ENCODE data around the gene RBBP8. TPM values are rescaled to one million over a fixed set of nuclear protein-coding genes. Genes with fewer than 3 reads are reported as not detected.

The RBBP8 gene
- total RNA-seq, 1 experiment from 2014 or later = 65.2 TPM

- Mint-ChIP-seq H3K27me3 (ENCODE audit: low read depth) (no peaks in the 10 kb centered on the region), H3K27ac (no peak overlapping the region), H3K36me3 (ENCODE audit: insufficient read depth in 1 of 3, low read depth in 3 of 3) (peaks cover 3 to 40% (median 14%) of the 10 kb centered on the region in 3 experiments; a peak in 6 of 7 replicates), H3K4me3 (no peak overlapping the region), H3K4me1 (no peaks in the 10 kb centered on the region), H3K9me3 (no peaks in the 10 kb centered on the region)
- H3K18ac ChIP-seq (ENCODE audit: insufficient read length, low read depth, low read length) = no peak overlapping the region
- H3K9ac ChIP-seq (ENCODE audit: extremely low read depth, insufficient read length, low read length) = no peak overlapping the region
- H2BK5ac ChIP-seq (ENCODE audit: insufficient read length, low read length) = no peak overlapping the region
- H3K9me3 ChIP-seq (ENCODE audit: control insufficient read depth, low read depth, low read length) = no peaks in the 10 kb centered on the region
- no peak overlapping the region for H4K91ac ChIP-seq (ENCODE audit: insufficient read length, low read depth, low read length)
- no peak overlapping the region for H2BK15ac ChIP-seq (ENCODE audit: low read depth, low read length)
- no peak overlapping the region for H3K23ac ChIP-seq (ENCODE audit: insufficient read length, low read depth, low read length)
- no peaks in the 10 kb centered on the region for H3K79me1 ChIP-seq (ENCODE audit: insufficient read depth, low read depth, low read length, poor library complexity, severe bottlenecking)
- H2BK20ac ChIP-seq (ENCODE audit: low read depth, low read length, poor library complexity, severe bottlenecking) = no peak overlapping the region
- H3K4me1 ChIP-seq (ENCODE audit: insufficient read depth, low read length) = no peaks in the 10 kb centered on the region
- no CpG with 5 or more reads among the region's 1 CpG for WGBS (ENCODE audit: extremely low coverage, insufficient read length, low lambda C conversion rate)
- no peak overlapping the region for H3K4ac ChIP-seq (ENCODE audit: low read depth, low read length)
- no peak overlapping the region for H2BK12ac ChIP-seq (ENCODE audit: insufficient read length, low read depth, low read length)
- no peak overlapping the region for H3T11ph ChIP-seq (ENCODE audit: low read length)
- TF ChIP-seq, protein P1, sequence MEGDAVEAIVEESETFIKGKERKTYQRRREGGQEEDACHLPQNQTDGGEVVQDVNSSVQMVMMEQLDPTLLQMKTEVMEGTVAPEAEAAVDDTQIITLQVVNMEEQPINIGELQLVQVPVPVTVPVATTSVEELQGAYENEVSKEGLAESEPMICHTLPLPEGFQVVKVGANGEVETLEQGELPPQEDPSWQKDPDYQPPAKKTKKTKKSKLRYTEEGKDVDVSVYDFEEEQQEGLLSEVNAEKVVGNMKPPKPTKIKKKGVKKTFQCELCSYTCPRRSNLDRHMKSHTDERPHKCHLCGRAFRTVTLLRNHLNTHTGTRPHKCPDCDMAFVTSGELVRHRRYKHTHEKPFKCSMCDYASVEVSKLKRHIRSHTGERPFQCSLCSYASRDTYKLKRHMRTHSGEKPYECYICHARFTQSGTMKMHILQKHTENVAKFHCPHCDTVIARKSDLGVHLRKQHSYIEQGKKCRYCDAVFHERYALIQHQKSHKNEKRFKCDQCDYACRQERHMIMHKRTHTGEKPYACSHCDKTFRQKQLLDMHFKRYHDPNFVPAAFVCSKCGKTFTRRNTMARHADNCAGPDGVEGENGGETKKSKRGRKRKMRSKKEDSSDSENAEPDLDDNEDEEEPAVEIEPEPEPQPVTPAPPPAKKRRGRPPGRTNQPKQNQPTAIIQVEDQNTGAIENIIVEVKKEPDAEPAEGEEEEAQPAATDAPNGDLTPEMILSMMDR (conservative IDR thresholded peaks at IDR 0.05) = no peak
- no peak overlapping the region for H3K56ac ChIP-seq (ENCODE audit: insufficient read length, low read depth, low read length)
- no peak overlapping the region for H3K14ac ChIP-seq (ENCODE audit: insufficient read depth, low read length)
- H4K5ac ChIP-seq (ENCODE audit: insufficient read length, low read depth, low read length) = no peak overlapping the region
- no peaks in the 10 kb centered on the region for H3K27me3 ChIP-seq (ENCODE audit: insufficient read depth, low read length)
- no peak overlapping the region for H2BK120ac ChIP-seq (ENCODE audit: low read depth, low read length, poor library complexity, severe bottlenecking)
- no peak overlapping the region for H4K8ac ChIP-seq (replicated peaks; ENCODE audit: insufficient read length, low read depth, low read length)
- no peak overlapping the region for H2AK5ac ChIP-seq (ENCODE audit: insufficient read length, low read length)
- no peaks in the 10 kb centered on the region for H3K79me2 ChIP-seq (ENCODE audit: insufficient read depth, low read length)
- no peak overlapping the region for H3K4me2 ChIP-seq (ENCODE audit: insufficient read depth, insufficient read length, low read length)
- DNase-seq = no peak
- no peak overlapping the region for H2AFZ ChIP-seq (ENCODE audit: low read length)
- H3K23me2 ChIP-seq (ENCODE audit: insufficient read length, low read depth, low read length, poor library complexity, severe bottlenecking) = no peaks in the 10 kb centered on the region
- H4K20me1 ChIP-seq (ENCODE audit: control insufficient read depth, insufficient read depth, insufficient read length) = no peaks in the 10 kb centered on the region
- H3K27ac ChIP-seq (ENCODE audit: insufficient read length, low read depth, low read length) = no peak overlapping the region
Observed at GRCh38 chr18:23012249-23012648, 79.1 kb downstream of the RBBP8 start.

Measured in H9 (cell line).